NCI-H345 treated with DMSO at 0.1 percent for 48 hours (cell line): ENCODE measurements around the gene UQCR11.

ENCODE experiments used
- DNase-seq: peaks from one replicate; lab custom pipeline; 2025; ENCODE audit not compliant: unreplicated experiment; lab: John Stamatoyannopoulos, UW

UQCR11 gene

DNA sequence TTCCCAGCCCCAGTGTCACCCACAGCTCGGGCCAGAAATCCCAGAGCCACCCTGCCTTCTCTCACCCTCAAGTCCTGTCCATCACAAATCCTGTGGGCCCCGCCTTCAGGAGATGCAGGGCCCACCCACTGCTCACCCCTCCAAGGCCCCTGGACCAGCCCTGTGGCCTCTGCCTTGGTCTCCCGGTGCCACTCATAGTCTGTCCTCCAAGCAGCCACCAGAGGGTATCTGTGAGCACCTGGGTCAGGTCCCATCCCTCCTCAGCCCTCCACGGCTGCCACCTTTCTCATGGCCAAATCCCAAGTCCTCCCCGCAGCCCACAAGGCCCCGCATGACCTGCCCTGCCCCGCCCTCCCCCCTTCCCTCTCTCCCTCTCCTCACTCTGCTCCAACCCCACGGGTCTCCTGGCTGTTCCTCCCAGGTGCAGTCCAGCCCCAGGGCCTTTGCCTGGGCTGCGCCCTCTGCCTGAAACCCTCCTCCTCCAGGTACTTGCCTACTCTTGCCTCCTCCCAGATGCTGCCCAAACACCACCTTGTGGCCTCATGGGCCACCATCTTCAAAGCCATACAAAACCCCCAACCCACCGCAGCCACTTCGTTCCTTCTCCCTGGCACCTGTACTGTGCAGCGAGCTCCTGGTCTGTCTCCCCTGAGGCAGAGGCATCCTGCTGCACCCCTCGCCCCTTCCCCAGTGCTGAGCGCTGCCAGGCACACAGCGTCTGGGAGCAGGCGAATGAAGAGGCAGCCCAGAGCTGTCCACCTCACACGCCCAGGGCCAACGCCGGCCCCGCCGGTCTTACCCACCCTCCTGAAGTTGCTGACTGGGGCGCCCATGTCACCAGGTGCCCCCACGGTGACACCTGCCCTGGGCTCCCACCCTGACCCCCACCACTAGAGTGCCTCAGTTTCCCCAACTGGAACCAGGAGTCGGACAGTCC, 13.2 kb upstream of the UQCR11 start:
- no peak for DNase-seq

DNA sequence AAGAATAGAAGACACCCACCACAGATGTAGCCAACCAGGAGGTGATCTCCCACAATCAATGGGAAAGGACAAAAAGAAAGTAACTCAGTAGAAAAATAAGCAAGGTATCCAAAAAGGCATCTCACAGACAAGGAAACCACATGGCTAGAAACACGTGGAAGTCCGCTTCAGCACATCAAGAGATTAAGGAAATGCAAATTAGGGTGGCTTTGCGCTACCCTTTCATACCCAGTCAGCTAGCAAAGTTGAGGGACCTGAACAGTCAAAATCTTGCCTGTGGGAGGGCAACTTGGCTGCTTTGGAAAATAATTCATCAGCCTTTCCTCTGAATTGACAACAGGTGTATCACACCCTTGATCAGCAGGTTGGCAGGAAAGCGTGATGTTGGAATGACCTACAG, 11.6 kb upstream of the UQCR11 start:
- no peak for DNase-seq

DNA sequence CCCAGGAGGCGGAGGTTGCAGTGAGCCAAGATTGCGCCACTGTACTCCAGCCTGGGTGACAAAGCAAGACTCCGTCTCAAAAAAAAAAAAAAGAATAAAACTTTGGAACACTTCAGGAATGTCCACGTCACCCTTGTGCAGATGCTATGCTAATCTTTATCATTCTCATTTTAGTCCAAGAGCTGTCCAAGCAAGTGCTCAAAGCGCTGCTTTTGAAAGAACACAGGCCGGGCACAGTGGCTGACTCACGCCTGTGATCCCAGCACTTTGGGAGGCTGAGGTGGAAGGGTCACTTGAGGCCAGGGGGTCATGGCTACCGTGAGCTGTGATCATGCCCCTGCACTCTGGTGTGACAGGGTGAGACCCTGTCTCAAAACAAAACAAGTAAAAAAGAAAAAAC, 11.1 kb upstream of the UQCR11 start:
- DNase-seq, result no peak

DNA sequence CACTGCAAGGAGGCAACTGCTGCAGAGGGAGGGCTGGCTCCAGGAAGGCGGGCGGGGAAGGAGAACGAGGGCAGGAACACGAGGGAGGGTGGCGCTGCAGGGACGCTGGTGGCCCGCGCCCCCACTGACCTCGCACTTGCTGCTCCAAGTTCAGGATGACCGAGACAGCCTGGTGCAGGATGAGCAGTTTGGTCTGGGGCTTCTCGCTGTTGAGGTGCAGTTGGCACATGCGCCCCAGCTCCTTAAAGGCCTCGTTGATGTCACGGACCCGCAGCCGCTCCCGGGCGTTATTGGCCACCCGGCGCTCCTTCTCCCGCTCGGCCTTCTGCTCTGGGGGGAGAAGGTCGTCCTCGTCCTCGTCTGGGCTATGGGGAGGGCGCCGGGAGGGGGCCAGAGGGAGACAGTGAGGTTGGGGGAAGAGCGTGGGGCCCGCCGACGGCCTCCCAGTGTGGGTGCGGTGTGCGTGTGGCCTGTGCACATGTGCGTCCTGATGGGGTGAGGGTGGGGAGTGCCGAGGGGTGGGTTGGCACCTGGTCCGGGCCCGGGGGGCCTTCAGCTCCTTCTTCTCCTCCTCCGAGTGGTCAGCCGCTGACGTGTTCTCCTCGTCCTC, 10.0 kb upstream of the UQCR11 start:
- no peak for DNase-seq

DNA sequence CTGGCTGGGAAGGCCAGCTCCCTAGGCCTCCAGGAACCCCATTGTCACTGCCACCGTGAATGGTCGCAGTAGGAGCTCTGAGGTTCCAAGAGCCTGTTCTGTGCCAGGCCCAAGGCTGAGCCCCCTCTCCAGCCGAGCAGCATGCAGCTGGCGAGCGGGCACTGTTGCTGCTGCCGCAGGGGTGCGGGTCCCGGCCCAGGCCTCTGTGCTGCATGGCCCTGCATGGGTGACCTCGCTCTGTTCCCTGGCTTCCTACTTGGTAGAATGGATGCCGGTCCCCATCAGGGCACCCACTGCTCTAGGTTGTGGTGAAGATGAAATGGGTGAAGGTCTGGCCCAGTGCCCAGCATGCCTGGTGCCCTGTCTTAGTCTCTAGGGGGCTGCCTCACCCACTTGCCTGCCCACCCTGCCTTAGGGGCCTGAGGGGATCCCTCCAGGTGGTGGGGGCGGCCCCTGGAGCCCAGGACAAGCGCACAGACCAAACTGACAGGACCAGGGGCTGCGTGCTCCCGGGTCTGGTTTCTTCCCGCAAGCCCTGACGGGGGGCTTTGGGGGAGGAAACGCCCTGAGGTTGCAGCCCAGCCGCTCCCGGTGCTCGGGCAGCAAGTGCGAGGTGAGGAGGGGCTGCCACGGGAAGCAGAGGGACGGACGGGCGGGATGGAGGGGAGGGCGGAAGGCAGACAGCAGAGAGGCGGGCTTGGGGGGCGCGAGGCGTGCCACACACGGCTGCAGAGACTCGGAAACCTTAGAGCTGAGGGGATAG, 8.7 kb upstream of the UQCR11 start:
- DNase-seq, result no peak

DNA sequence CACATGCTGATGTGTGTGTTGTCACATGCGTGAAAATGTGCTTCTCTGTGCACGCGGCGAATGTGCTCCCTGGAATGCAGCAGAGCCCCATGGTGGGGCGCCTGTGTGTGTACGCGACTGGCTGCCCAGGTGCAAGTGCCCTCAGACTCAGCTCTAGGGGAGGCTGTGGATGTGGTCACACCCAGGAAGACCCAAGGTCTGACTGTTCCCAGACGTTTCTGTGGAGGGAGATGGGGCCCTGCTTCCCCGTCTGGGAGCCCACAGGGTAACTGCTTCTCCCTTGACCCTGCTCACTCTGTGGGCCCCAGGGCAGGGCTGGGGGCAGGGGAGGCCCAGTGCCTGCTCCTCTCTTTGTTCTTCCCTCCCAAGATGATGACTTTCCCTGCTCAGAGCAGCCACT, 7.9 kb upstream of the UQCR11 start:
- no peak for DNase-seq

DNA sequence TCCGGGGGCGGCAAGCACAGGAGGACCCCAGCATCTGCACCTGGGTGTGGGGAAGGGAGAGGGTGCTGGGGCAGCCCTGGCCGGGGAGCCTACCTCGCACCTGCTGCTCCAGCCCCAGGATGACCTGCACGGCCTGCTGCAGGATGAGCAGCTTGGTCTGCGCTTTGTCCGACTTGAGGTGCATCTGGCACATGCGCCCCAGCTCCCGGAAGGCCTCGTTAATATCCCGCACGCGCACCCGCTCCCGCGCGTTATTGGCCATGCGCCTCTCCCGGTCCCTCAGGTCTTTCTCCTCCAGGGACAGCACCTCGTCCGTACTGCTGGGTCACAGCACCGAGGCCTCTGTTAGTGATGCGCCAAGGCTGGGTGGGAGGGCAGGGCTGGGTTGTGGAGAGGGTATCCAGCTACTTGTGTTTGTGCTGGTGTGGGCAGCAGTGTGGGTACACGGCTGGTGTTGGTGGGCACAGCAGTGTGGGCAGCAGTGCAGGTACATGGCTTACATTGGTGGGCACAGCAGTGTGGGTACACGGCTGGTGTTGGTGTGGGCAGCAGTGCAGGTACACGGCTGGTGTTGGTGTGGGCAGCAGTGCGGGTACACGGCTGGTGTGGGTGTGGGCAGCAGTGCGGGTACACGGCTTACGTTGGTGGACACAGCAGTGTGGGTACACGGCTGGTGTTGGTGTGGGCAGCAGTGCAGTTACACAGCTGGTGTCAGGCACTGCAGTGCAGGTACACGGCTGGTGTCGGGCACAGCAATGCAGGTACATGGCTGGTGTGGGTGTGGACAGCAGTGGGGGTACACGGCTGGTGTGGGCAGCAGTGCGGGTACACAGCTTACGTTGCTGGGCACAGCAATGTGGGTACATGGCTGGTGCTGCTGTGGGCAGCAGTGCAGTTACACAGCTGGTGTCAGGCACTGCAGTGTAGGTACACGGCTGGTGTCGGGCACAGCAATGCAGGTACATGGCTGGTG, 7.1 kb upstream of the UQCR11 start:
- DNase-seq, result no peak

DNA sequence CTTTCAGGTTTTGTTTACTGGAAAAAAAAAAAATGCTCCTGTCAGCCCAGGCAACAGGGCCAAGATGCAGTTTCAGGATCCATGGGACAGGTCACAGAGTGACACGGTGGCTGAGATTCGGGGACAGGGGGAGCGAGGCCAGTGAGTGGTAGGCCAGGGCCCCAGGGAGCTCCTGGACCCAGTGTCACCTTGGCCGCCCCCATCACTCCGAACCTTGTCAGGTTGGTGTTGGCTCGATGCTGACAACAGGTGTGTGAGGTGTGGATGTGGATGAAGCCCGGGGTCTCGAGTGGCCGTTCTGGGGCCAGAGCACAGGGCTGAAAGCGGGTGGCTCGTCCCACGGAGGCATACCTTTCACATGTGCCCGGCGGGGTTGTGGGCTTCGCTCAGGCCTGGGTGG, 6.1 kb upstream of the UQCR11 start:
- DNase-seq, result no peak

DNA sequence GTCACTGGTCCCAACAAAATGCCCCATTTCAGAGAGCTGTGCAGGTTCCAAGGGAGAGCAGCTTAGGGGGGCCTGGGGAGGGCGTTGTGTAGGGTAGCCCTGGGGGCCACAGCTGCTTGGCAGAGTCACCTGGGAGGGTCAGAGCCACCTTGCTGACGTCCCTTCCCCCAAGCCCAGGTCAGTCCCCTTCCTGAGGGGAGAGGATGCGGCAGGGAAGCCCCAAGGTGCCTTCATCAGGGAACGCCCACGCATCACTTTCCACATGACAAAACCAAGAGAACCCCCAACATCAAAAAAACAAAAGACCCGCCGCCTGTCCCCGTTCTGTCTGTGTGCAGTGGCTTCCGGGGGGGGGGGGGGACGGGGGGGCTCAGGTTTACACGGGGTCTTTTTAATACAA, 5.3 kb upstream of the UQCR11 start:
- DNase-seq, result no peak

DNA sequence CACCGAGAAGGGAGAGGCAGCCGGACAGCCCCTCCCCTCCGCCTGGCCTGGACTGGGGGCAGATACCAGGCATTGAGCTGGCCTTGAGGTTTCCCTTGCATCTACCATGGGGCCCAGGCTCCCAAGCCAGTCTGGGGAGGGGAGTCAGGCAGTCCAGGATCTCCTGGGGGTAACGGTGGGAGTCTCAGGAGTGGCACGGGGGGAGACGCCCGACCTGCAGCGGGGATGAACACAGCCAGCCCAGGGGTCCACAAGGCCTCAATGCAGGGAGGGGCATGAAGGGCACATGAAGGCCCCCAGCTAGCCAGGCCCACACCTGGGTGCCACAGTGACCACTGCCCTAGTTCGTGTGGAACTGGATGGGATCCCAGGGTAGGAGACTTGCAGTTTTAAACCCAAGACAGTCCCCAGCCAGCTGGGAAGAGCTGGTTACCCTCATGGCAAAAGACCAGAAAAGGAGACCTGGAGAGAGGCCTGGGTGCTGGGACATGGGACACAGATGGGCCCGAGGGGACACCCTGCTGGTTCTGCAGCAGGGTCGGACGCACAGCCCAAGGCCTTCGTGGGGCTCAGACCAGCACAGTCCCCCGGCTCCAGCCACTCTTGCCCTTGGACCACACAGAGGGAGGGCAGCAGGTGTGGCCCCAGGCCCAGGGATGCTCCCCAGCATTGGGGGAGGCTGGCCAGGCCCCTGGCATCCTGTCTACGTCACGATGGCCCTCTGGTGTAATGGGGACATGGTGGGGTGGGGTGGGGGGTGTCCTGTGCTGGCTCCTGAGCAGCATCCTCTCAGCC, 4.6 kb upstream of the UQCR11 start:
- DNase-seq, result no peak

DNA sequence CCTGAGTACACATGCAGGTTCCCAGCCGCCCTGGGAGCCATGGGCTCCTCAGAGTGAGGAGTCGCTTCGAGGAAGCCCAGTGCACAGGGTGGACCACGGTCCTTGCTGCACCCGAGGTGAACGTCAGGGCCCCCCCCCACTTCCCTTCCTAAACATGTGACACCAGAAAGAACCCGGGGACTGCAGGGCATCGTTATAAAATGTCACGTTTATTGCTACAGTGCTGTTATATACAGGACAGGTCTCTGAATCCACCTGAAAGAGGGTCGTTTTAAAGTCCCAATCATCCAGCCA, 3.8 kb upstream of the UQCR11 start:
- no peak for DNase-seq

DNA sequence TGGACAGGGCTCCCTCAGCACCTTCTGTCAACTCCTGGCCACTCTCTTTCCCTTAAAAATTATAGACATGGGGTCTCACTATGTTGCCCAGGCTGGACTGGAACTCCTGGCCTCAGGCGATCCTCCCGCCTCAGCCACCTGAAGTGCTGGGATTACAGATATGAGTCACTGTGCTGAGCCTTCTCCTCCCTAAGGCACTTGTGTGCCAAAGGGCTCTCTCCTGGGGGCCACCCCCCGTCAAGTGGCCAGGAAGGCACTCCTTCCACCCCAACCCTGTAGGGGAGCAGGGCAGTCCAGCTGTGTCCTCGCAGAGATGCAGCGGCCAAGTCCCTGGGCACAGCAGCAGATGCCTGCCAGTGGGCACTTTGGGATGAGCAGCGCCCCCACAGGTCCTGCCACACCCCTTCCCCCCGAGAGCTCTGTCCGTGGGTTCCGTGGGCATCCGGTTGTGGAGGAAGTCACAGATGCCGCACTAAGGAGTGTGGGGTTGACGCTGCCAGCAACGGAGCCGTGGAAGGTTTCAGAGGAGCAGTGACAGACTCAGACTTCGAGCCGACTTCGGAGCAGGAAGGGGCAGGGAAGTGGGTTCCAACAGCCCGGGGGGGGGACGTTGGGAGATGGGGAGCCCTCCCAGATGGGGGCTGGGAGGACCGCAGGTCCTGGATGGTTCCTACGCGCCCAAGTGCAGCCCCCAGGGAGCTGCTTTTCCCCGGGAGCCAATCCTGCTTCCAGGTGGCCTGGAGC, 3.3 kb upstream of the UQCR11 start:
- DNase-seq, result no peak

DNA sequence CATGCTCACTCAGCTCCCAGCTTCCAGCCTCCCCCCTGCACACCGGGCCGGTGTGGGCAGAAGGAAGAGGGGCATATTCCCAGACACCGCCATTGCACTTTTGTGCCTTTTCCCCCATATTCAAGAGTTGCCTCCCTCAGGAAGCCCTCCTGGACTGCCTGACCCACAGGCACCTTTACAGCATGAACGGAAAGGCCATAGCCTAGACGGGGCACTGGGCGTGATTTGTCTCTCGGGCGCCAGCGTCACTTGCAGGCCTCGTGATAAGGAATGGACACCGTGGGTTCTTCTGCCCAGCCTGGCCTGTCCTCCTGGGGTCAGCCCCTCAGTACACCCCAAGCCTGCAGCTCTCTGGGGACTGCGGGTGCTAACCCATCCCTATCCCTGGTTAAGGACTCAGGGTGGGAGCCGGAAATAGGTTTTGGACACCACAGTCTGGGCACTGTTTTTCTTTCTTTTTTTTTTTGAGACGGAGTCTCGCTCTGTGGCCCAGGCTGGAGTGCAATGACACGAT, 933 bp upstream of the UQCR11 start:
- DNase-seq, result no peak

DNA sequence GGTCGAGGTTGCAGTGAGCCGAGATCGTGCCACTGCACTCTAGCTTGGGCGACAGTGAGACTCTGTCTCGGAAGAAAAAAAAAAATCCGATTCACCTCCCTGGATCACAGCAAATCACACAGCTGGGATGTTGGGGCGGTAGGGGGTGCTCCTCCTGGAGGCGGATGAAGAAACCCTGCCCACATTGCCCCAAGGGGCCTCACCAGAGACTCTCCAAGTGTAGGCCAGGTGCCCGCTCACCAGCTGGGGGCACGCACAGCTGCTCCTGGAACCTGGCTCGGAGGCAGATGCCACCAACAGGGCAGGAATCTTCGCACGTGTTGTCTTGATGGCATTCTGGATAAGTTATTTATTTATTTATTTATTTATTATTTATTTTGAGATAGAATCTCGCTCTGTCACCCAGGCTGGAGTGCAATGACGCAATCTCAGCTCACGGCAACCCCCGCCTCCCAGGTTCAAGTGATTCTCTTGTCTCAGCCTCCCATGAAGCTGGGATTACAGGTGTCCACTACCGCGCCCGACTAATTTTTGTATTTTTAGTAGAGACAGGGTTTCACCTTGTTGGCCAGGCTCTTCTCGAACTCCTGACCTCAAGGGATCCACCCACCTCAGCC, 3.1 kb downstream of the UQCR11 start:
- no peak for DNase-seq

DNA sequence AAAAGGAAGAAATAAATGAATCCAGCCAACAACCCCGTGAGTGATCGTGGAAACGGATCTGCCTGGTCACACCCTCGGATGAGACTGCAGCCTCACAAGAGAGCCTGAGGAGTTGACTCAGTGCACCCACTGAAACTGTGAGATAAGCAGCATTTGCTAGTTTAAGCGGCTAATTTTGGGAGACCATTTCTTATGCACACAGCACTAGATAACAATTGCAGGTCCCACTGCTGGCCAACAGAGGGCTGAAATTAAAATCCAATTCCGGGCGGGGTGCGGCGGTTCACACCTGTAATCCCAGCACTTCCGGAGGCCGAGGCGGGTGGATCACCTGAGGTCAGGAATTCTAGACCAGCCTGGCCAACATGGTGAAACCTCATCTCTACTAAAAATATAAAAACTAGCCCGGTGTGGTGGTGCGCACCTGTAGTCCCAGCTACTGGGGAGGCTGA, 3.6 kb downstream of the UQCR11 start:
- DNase-seq, result no peak

DNA sequence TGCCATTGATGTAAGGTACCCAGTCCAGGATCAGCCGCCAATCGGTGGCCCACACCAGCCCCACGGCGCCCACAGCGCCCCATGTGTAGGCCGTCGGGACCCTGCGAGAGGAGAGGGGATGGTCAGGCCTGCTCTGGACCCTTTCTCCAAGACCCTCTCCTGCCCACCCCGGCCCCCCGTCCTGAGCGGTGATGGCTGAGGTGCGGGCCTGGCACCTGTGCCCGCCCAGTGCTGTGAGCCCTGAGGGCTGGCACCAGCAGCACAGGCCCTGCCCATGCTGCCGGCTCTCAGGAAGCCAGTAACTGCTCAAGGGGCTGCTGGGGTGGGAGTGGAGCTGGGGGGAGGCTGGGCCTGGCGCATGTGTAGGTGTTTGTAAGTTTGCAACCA, 5.8 kb downstream of the UQCR11 start:
- DNase-seq, result no peak

DNA sequence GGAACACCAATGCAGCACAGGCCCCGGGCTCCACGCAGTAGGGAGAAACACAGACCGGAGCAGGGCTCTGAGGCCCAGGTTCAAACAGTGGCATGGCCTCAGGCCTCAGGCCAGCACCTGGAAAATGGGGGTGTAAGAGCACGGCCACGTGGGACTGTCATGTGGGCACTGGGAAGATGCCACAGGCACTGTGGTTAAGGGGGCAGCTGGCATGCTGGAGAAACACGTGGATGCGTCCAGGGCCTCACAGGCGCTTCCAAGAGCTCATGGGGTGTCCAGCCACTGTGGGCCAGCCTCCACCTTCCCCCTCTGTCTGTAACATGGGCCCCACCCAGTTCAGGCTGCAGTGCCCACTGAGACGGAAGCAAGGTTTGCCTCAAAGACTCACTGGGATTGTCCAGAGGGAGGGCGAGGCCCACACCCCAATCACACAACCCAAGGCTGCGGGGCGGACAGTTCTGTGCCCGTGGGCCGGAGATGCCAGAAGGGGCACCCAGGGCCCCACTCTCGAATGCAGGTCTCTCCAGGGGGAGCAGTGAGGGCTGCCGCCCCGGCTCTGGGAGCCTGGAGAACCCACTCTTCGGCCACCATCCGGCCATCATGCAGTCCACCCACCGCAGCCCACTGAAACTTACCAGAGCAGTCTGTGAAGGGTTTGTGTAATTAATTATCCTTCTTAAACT, 6.3 kb downstream of the UQCR11 start:
- no peak for DNase-seq

DNA sequence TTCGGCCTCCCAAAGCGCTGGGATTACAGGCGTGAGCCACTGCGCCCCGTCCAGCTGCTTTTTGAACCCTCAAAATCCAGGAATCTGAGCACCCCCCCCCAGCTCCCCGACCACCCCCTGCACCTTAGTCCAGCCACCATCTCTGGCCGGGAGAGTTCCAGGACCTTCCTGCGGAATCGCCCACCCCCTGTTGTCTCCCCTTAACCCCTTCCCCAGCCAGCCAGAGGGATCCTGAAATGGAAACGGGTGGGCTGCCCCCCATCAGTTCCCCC, 11.8 kb downstream of the UQCR11 start:
- no peak for DNase-seq
